ENCODE measurements around the gene TNIK. TPM values are rescaled to one million over a fixed set of nuclear protein-coding genes. Genes with fewer than 3 reads are reported as not detected.

TNIK gene
- total and polyA plus RNA-seq, 10 of the 15 experiments (the other 5 are each of a cell fraction or from before 2014, with no cell fraction given), result 13.9 to 74.3 (median 48.2) TPM

GRCh38 chr3:171116824-171117395 is 343.3 kb downstream of the TNIK start:
- 89% methylated on average over 2 of the region's 2 CpGs for WGBS (ENCODE audit: insufficient coverage, insufficient replicate concordance, low lambda C conversion rate, missing lambda C conversion rate)
- in situ Hi-C loops (cut with MboI), result no loop called here
- SMC1A ChIA-PET (ENCODE audit: uncharacterized antibody, unreplicated experiment), result interaction anchor here (0.7 to 1.5 kb wide), 3 partner anchors 19 to 449 kb away, joined by 3 to 4 read pairs (median 3); no protein-coding TSS in a partner anchor
- H2AFZ ChIP-seq (ENCODE audit: control insufficient read depth, low read depth, low read length), result no peak overlapping the region
- H3K9me3 ChIP-seq (replicated peaks; ENCODE audit: control insufficient read depth, insufficient read depth, low read length), result peaks cover 6% of the 10 kb centered on the region; the same call in 2 of the 3 replicates
- BruUV-seq (replicated peaks), result no TSS peak
- H3K27me3 ChIP-seq (replicated peaks in 1 of 2; ENCODE audit: control insufficient read depth in 2 of 2, insufficient read depth in 2 of 2, low read length in 1 of 2), result no peaks in the 10 kb centered on the region
- peaks cover 9 to 22% of the 10 kb centered on the region in 2 experiments for H3K36me3 ChIP-seq (ENCODE audit: control insufficient read depth in 2 of 2, insufficient read depth in 2 of 2, low read length in 1 of 2)
- H3K4me2 ChIP-seq (ENCODE audit: control insufficient read depth, insufficient read depth), result no peak overlapping the region
- no peak overlapping the region for H3K9ac ChIP-seq (ENCODE audit: control insufficient read depth, insufficient read depth, low read length)
- no peaks in the 10 kb centered on the region for H3K4me1 ChIP-seq (ENCODE audit: control insufficient read depth, insufficient read depth, low read length)
- intact Hi-C loops (cut with micrococcal nuclease; ENCODE audit: unreplicated experiment), result no loop called here
- no peaks in the 10 kb centered on the region for H4K20me1 ChIP-seq (ENCODE audit: control insufficient read depth, insufficient read depth)
- H3K79me2 ChIP-seq (ENCODE audit: control insufficient read depth, insufficient read depth, low read length), result no peaks in the 10 kb centered on the region
- POLR2A ChIA-PET, result no interaction called here
- CTCF ChIA-PET, result interaction anchor here (1.1 kb wide), 1 partner anchor 13 kb away, joined by 3 read pairs; no protein-coding TSS in a partner anchor
- no peak for ATAC-seq
- no peak for DNase-seq (ENCODE audit: low read depth, low spot score)
- RAD21 ChIA-PET (ENCODE audit: unreplicated experiment), result interaction anchor here (0.8 kb wide), 1 partner anchor 11 kb away, joined by 3 read pairs; no protein-coding TSS in a partner anchor
- no peak overlapping the region for H3K4me3 ChIP-seq
- no peak for TF ChIP-seq SMAD5 (IDR thresholded peaks at IDR 0.05; ENCODE audit: low read depth)
- TF ChIP-seq GABPA (IDR thresholded peaks at IDR 0.05; ENCODE audit: low read depth), result no peak
- TF ChIP-seq ZBTB40 (IDR thresholded peaks at IDR 0.05; ENCODE audit: borderline replicate concordance), result no peak
- TF ChIP-seq CEBPZ (IDR thresholded peaks at IDR 0.05; ENCODE audit: low read depth, low read length), result no peak
- TF ChIP-seq POLR2A (IDR thresholded peaks at IDR 0.05; ENCODE audit: low read depth, low read length), result no peak
- TF ChIP-seq BMI1 (IDR thresholded peaks at IDR 0.05; ENCODE audit: borderline replicate concordance), result no peak
- no peak for TF ChIP-seq ZNF622 (IDR thresholded peaks at IDR 0.05)
- no peak for TF ChIP-seq ZNF24 (IDR thresholded peaks at IDR 0.05)
- TF ChIP-seq STAT1 (conservative IDR thresholded peaks at IDR 0.05), result no peak
- no peak for FAIRE-seq
- no peak overlapping the region for H3K27ac ChIP-seq (ENCODE audit: control insufficient read depth, insufficient read depth)

Measured in GM12878 (cell line).